NCI-H1694 (cell line): ENCODE data around the gene CACNB2.

ENCODE experiments used
- DNase-seq: peaks from one replicate; lab custom pipeline; 2025; lab: John Stamatoyannopoulos, UW

The CACNB2 gene

DNA sequence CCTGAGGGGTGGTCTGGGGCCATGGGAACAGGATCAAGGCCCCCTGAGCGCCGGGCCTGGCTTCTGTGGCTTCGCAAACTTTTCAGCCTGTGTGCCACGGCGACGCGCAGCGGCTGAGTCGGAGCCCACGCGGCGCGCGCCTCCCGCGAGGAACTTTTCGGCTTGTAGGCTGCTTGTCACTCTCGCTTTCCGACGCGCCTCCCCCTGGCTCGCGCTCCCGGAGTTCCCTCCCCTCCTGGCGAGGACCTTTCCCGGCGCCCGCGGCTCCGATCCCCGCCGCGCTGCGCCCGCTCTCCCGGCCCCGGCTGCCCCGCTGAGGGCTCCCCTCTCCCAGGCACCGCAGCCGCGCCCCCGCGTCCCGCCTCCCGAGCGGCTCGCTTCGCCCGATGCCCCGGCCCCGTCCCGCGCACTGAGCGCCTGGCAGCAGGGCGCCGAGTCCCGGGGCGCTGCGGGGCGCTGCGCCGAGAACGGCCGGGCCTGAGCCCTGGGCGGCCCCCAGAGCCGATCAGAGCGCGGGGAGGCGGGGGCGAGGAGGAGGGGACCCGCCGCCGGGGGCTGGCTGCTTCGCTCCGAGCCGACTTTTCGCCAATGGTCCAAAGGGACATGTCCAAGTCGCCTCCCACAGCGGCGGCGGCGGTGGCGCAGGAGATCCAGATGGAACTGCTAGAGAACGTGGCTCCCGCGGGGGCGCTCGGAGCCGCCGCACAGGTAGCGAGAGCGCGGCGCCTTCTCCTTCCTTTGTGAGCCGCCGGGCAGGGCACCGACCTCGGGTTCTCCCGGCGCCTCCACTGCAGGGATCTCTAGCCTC, at the start of gene CACNB2:
TSS of gene CACNB2 (plus strand) at position 276 of the 808 bp plus-strand sequence.
- no peak for DNase-seq

DNA sequence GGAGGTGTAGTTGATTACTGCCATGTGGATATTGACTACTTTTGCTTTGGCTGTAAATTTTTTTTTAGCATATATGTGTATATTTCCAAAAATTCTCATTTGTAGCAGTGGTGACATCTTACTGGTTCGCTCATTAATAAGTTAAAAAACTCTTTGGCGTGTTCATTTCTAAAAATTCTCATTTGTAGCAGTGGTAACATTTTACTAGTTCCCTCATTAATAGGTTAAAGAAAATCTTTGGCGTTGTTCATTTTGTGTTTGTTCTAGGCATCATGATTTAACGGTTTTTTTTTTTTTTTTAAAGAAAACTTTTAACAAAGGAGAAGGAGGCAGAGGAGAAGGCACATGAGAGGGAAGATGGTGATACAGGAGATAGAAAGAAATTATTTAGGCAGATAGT, 45.9 kb upstream of the CACNB2 start:
- DNase-seq, result no peak

DNA sequence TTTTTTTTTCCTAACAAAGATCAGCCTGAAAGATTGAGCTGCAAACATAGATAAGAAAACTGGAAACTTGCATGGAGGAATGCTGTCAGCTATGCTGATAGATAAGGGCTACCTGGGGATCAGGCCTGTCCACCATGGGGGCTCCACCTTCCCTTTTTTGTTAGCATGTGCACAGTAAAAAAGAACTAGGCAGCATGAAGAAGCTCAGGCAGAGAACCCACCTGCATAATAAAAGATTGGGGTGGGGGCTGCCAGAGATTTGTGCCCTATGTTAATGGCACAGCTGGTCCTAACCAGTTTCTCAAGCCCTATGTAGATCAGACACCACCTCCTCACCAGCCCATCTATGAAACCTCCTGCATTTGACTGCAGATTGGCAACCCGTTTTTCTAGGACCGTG, 45.4 kb upstream of the CACNB2 start:
- DNase-seq, result no peak

DNA sequence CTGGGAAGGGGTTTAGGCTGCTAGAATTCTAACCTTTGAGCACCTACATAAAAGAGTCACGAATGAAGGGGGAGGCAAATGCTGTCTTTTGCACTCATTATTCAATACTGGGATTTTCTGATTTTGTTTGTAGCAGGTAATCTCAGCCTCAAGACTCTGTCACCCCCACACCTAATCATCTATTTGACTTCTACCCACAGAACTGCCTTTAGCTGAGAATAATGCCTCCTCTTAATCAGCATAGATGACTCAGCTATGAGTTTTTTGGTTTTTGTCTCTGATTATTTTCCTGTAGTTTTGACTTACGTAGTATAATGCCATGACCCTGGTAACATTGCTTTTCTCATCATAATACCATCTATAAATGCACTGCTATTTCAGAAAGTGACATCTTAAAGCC, 42.7 kb upstream of the CACNB2 start:
- DNase-seq, result no peak

DNA sequence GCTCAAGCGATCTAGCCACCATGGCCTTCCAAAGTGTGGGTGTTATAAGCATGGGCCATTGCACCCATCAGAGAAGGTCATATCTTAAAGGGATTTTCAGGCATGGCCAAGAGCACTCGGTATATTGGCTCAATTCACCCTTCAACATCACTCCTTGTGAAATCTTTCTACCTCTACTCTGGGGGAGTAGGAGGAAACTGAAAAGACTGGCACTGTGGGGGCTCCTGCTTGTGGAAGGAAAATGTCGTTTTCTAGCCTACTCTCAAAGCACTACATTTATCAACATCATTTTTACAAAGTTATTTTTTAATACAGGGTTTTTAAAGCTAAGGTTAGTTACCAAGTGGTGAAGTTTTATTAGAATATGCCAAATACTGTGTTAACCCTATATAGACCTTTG, 42.0 kb upstream of the CACNB2 start:
- no peak for DNase-seq

DNA sequence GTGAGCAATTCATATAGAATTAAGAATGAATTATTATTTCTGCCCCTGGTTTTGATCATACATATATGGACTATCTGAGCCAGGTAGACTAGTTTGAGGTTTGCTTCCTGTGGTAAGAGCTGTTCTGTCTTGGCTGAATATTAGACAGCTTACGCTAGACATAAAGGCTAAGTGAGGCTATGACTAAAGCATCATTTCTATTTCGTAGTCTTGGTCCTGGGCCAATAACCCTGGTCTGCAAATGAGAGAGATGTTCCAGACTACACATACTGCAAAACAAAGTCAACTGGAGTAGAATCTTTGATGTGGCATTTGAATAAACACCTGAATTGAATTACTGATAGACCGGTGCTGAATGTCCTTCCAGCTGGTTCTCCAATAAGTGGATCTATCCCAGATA, 40.8 kb upstream of the CACNB2 start:
- no peak for DNase-seq

DNA sequence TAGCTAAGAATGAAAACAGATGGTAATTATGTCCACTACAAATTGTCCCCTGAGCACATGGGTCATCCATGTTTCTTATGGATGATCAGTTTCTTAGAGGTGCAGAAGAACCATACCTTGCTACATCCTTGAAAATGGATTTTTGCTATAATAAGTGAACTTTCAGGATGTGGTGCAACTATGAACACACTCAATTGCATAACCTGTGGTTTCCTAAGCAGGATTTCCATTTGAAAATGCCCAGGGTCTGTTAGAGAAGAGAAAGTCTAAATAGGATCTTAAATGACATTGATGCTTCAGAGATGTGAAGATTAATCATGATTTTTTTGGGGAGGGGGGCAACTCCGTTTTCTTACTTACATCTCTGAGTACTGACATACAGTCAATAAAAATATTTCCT, 39.6 kb upstream of the CACNB2 start:
- DNase-seq, result no peak

DNA sequence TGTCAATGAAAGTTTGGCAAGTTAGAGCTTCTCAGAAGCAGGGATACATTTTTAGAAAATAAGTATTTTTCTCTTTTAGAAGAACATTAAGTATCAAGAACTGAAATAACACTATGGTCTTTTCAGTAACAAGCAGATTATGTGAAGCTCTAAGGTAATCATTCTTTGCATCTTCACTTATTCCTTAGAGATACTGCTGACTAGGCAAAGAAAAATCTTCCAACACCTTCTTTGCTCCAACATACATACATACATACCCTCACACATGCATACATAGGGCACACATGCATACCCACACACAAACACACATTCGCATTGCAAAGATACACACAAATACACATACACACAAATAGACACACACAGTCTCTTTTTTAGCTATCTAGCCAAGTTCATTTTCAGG, 37.8 kb upstream of the CACNB2 start:
- no peak for DNase-seq

DNA sequence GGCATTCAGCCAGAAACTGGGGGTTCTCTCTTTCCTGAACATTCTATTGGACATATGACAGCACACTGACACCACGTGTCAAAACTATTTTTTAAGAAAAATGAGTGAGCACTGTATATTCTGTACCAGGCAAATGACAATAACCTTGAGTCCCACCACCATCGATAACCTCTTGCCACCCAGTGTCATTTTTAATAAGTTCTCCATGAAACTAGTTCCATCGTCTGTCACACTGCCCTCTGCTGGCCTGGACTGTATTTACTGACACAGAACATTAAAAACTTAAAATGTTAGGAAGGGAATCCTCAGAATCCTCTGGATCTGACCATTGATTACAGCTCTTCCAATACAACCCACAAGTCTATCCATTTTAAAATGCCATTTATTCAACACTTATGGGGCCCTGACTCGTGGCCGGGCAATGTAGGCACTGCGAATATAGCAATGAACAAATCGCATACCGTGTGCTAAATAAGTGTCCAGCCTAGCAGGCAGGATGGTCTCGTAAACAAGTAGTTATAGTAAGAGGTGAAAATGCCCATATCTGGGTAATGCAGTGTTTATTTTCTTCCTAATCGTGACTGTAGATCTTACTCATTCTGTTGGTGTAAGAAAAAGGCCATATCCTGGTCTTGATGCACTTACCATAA, 35.9 kb upstream of the CACNB2 start:
- peak; percentile 29 for DNase-seq

DNA sequence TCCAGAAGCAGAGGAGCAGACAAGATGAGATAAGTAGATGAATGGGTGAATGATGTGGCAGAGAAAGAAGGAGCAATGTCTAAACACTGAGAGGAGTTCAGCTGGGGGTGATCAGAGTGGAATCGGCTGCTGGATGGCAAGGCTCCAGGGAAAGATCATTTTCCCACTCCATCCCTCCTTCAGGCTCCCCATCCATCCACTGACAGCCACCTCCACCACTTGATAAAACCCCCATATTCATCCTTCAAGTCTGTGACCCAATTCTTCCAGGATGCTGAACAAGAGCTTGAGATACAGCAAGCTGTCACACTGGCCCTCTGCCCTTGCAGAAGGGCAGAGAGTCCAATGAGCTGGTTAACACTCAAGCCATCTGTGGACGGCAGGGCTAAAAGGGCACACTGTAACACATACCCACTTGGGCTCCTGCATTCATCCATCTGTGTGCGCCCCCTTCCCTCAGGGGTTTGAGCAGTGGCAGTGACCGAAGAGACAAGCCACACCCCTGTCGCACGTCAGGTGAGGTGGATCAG, 30.8 kb upstream of the CACNB2 start:
- no peak for DNase-seq

DNA sequence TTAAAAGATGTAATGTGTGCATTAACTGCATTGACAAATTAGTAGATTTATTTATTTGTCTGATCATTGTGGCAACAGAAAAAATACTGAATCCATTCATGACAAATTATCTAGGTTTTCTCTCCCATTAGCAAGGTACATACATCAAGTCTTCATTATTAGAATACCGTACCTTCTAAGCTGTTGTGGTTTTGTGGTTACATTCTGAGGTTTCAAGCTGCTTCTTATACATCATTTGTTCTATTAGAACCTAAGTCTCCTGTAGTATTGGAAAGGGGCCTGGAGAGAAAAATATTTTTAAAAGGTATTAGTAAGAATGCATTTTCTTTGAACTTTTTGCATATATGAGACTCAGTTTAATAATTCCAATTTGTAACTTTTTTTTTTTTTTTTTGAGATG, 26.3 kb upstream of the CACNB2 start:
- DNase-seq, result no peak

DNA sequence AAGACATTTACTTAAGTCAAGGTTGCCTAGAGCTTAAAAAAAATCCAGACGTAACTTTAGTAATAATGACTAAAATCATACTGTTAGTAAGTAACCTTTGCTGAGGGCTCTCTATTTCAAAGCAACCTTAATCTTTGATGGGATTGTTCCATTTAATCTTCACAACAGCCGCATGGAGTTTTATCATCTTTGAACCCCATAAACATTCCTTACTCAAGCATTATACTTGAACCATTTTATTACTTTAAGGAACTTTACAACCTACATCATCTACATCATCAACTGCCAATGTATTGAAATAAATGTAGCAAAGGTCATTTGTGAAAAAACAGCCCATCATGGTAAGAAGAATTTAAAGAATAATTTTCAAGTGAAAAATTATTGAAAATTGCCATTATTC, 22.9 kb upstream of the CACNB2 start:
- DNase-seq, result no peak

DNA sequence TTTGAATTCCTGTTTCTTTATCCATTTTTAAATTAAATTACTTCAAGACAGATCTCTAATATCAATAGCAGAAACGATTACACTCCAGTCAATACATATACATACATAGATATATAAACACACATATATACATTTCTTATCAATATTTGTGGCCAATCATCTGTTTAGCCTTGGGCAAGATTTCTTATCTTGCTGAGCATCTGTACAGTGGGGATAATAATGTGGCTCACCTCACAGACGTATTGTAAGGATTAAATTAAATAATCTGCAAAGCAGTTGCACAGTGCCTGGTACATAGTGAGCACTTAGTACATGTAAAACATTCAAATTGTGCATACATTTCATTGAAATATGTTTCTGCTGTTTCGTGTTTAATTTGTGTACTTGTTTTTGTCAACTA, 17.5 kb upstream of the CACNB2 start:
- no peak for DNase-seq

DNA sequence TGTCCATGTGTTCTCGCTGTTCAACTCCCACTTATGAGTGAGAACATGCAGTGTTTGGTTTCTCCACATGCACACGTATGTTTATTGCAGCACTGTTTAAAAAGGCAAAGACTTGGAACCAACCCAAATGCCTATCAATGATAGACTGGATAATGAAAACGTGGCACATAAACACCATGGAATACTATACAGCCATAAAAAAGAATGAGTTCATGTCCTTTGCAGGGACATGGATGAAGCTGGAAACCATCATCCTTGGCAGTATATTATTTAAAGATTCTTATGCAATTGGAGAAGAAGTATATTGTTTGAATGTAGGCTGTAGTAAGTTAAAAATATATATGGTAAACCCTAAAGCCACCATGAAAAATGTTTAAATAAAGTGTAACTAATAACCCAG, 7.2 kb upstream of the CACNB2 start:
- no peak for DNase-seq

DNA sequence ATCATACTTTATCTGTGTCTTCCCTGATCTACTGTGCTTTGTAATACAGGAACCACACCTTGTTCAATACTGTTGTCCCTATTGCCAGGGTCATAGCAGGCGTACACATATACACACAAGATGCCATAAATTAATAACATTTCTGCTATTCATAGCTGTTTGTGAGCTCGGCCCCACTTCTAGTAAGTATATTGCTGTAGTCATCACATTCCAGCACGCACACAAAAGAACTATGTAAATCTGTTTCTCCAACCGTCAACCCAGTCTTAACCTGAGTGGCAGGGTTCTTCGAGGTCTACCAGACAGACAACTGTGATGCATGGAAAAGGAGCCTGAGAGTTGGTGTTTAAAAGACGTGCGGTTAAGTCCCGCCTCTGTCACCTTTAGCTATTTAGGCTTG, 5.7 kb upstream of the CACNB2 start:
- no peak for DNase-seq

DNA sequence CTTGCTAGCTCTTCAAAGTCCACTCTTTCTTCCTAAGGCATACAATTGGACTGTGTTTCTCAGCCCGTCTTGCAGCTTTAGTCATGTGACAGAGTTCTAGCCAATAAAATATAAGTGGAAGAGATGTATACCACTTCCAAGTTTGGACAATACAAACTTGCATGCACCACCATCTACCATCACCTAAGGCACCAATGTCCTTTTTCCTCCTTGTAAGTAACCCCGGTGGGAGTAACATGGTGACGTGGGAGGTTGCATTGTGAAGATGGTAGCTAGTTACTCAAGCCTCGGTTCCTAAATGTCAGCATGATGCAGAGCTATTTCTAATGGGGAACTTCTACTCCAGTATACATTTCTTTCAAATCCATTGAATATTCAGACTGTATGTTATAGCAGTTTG, 5.3 kb upstream of the CACNB2 start:
- DNase-seq, result no peak

DNA sequence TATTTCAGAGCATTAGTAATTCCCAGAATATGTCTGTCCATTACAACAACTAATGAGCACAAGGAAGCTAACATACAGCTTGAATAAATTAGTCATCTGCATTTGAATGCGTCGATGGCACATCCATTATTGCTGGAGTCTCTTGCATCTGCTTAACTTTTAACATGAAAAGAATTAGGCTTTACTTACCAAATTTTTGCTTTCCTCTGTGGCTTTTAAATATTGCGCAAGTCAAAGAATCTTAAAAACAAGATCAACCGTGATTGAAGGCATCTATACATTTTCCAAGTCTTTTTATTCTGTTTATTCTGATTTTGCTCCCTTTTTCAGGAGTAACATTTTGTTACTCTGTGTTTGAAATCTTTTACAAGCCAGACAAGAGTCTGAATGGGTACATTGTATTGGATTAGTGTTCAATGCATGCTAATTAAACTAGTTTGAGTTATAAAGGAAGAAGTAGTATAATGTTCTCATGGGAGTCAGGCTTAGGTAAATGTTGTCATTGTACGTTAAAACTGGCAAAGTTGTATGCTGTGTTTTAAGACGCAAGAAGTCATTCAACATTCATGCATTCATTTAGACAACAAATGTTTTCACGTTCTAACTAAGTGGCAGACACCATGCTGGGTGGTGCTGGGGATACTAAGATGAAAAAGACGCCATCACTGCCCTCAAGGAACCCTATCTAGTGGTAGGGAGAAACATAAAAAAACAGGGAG, 4.0 kb upstream of the CACNB2 start:
- DNase-seq, result no peak

DNA sequence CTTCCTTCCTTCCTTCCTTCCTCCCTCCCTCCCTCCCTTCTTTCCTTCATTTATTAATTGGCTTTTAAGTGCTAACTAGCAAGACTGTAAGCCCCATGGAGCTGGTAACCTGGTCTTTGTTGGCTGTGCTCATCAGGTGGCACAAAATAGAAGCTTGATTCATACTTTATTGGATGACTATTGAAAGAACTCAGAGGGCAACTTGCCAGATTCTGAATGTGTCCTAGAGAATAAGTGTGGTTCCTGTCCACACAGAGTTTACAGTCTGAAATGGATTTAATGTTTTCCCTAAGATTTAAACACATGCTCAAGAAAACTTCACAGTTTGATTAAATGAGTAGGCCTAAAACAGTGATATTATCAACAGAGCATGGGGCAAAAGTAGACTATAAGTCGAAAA, 3.1 kb upstream of the CACNB2 start:
- no peak for DNase-seq

DNA sequence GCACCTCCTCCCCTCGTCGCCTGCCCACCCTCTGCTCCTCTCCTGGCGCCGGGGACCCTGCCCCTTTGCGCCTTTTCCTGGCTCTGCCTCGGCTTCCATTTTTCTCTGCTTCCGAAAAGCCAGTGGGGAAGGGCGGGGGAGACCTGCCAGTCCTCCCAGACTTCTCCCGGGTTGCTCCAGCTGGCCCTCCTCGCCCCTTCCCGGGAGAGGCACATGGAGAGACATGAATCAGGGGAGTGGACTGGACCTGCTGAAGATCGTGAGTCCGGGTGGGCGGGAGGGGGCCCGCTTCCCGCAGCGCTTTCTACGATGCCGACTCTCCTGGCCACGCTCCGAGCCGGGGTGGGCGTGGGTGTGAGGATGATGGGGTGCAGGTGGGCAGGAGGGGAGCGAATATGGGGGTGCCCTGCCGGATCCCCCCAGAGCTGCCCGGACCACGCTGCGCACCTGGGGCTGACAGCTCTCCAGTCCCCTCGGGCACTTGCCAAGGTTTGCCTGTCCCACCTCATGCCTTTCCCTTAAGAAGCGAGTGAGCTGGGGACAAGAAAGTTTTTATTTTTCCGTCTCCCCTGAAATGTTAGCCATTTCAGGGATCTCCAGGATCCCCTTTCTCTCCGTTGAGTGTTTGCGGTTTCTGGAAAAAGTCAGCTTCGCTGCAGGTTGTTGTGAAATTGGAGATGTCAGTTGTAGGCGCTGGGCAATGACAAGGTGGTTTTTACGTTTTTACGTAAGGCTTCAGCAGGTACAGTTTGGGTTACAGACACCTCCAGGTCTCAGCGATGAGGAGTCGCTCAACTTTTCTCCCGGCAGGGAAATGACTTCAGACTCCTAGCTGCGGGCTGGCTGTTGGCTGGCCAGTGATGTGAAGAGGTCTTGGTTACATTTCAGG, 977 bp downstream of the CACNB2 start:
- no peak for DNase-seq

DNA sequence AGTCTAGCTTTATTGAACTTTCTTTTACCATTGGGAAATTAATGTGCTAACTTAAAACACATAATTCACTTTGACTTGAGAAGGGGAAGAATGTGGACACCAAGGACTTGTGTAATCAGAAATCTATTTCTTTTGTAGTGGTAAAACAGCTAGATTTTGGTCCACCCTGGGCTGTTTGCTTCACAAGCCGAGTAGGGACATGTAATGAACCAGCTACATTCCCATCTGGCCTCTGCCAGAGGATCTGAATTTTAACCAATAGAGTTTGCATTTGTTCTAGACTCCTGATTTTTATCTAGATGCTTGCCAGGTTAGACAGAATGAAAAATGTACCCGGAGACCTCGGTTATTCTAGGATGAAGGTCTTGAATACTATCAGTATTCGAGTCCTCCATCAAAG, 1.9 kb downstream of the CACNB2 start:
- DNase-seq, result no peak

DNA sequence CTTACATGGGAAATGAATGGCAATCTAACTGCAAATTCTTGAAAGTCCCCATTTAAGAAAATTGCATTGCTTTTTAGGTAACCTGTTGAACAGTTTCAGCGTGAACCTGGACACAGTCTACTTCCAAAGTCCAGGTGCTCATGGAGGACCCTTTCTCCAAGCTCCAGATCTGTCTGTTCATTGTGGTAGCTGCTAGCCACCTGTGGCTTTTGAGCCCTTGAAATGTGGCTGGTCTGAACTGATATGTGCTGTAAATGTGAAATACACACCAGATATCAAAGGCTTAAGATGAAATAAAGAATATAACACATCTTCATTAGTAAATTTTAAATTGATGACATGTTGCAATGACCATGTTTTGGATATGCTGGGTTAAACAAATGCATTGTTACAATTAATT, 4.2 kb downstream of the CACNB2 start:
- no peak for DNase-seq

DNA sequence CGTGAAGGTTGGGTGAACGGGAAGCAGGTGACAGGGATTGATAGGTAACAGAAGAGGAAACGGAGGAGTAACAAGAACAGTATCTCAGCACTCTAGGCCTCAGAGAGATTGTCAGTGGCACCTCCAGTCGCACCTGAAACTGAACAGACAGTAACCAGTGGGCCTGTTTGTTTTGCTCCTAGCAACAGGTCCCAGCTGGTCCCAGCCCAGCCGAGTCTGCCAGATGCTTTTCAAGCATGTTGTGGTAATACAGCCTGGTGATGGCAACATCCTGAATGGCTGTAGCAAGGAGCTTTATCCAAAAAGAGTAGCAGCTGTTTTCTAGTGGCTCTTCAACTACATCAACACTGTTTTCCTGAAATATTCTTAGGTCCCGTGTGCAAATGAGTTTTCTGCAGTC, 4.7 kb downstream of the CACNB2 start:
- no peak for DNase-seq
